HUDEP-2 (cell line): ENCODE results near the gene TMEM60.
"Not testable (repeated sequence)": the region's sequence is repeated elsewhere in the genome, so short reads cannot be mapped to it uniquely, and the experiment has no call there.

Source experiments
- DNase-seq, 76 experiments: peaks; one replicate each; lab custom pipeline; 2025; ENCODE audit not compliant: unreplicated experiment in 76 of 76; lab: John Stamatoyannopoulos, UW

TMEM60 gene

GRCh38 chr7:77812290-77812685 lies 14.1 kb upstream of the TMEM60 start:
- no peak for DNase-seq

- no peak for DNase-seq
Observed at GRCh38 chr7:77811516-77812289, 13.5 kb upstream of the TMEM60 start.

- DNase-seq = no peak
Observed at GRCh38 chr7:77808517-77808916, 10.3 kb upstream of the TMEM60 start.

- no peak for DNase-seq
Observed at GRCh38 chr7:77806425-77806824, 8.2 kb upstream of the TMEM60 start.

- peak in 1 of 76 experiments; percentile 6 for DNase-seq
Observed at GRCh38 chr7:77802557-77803405, 4.5 kb upstream of the TMEM60 start.

- no peak for DNase-seq
Observed at GRCh38 chr7:77800730-77801129, 2.5 kb upstream of the TMEM60 start.

GRCh38 chr7:77800158-77800557 lies 1.9 kb upstream of the TMEM60 start:
- DNase-seq = peak in 41 of 76 experiments; percentile 2 to 66 (median 31)

- DNase-seq = peak in 17 of 76 experiments; percentile 7 to 31 (median 15)
Observed at GRCh38 chr7:77799078-77799964, 1.1 kb upstream of the TMEM60 start.

GRCh38 chr7:77797734-77798393 lies 370 bp downstream of the TMEM60 start:
- DNase-seq = peak in 10 of 76 experiments; percentile 3 to 44 (median 30)

GRCh38 chr7:77796960-77797359 lies 1.3 kb downstream of the TMEM60 start:
- no peak for DNase-seq

GRCh38 chr7:77796109-77796508 lies 2.1 kb downstream of the TMEM60 start:
- DNase-seq = no peak

- no peak for DNase-seq
Observed at GRCh38 chr7:77794000-77794399, 4.2 kb downstream of the TMEM60 start.

- no peak for DNase-seq
Observed at GRCh38 chr7:77791956-77792355, 6.3 kb downstream of the TMEM60 start.

- DNase-seq = no peak
Observed at GRCh38 chr7:77791336-77791735, 6.9 kb downstream of the TMEM60 start.

GRCh38 chr7:77788327-77788902 lies 9.8 kb downstream of the TMEM60 start:
- no peak for DNase-seq

GRCh38 chr7:77786741-77787140 lies 11.5 kb downstream of the TMEM60 start:
- no peak for DNase-seq

GRCh38 chr7:77786018-77786417 lies 12.2 kb downstream of the TMEM60 start:
- no peak for DNase-seq

- DNase-seq = not testable (repeated sequence)
Observed at GRCh38 chr7:77784426-77784825, 13.8 kb downstream of the TMEM60 start.

GRCh38 chr7:77783545-77783944 lies 14.7 kb downstream of the TMEM60 start:
- DNase-seq = no peak

- DNase-seq = peak in 4 of 76 experiments; percentile 4 to 37 (median 10)
Observed at GRCh38 chr7:77783111-77783510, 15.1 kb downstream of the TMEM60 start.
